NOMO-1 treated with DMSO at 0.1 percent for 48 hours (cell line): ENCODE measurements around the gene KRT77.
"Not testable (repeated sequence)": the region's sequence is repeated elsewhere in the genome, so short reads cannot be mapped to it uniquely, and the experiment has no call there.

Experiments
- DNase-seq: peaks from one replicate; lab custom pipeline; 2025; ENCODE audit not compliant: unreplicated experiment; lab: John Stamatoyannopoulos, UW

The KRT77 gene

GRCh38 chr12:52724384-52724783 lies 21.1 kb upstream of the KRT77 start:
- DNase-seq = no peak

DNA sequence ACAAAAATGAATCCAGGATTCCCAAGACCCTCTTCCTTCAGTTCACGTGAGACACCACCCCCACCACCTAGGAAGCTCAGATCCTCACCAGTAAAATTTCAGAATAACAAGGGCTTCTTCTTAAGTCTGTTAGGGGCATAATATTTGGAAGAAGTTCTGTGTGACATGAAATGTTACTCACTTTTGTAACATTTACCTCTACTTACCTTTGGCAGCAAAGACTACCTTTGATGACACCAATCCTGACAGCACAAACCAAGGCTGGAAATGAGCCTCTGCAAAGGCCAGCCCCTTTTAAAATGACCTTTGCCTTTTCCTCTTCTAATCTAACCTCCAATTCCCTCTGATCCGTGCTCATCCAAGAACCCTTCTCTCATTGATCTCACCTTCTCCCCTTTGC lies 19.4 kb upstream of the KRT77 start:
- no peak for DNase-seq

GRCh38 chr12:52721838-52722470 lies 18.6 kb upstream of the KRT77 start:
- DNase-seq = no peak

DNA sequence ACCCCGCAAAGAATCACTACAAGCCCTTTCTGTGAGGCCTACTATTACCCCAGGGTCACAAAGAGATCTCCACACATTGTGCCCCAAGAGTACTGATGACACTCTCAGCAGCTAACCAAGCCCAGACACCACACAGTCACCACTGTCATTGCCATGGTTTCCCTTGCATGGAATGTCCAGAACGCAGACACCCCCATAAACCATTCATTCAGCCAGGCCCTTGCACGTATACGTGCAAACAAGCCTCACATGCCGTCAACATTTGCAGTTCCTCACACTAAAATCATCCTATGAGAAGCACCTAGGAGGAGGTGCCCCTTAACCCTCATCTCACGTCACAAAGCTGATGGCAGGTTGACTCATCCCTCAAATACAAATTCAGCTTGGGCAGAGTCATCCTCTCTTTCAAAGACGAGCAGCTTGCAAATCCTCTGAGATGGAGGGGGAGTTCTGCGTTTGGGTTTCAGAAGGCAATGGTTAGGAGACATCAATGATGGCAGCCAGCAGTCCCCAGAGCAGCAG lies 17.1 kb upstream of the KRT77 start:
- no peak for DNase-seq

GRCh38 chr12:52716061-52716460 lies 12.7 kb upstream of the KRT77 start:
- no peak for DNase-seq

GRCh38 chr12:52715416-52715815 lies 12.1 kb upstream of the KRT77 start:
- DNase-seq = no peak

DNA sequence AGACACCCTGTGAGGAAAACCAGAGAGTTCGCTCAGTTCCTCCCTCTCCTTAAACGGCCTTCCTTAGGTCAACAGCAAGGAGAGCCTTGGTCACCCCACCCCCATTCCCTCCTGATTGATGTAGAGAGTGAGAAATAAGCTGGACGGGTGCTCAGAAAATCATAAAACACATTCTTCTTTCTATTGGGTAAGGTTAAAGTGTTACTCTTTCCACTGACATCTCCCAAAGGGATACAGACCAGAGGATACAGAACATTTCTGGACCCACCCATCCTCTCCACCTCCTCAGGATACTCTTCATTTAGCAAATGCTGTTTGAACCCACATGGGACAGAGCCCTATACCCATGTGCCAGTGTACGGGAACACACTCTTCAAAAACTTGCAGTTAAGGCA lies 11.6 kb upstream of the KRT77 start:
- DNase-seq = no peak

GRCh38 chr12:52713960-52714886 lies 10.9 kb upstream of the KRT77 start:
- DNase-seq = no peak

- DNase-seq = not testable (repeated sequence)
Observed at GRCh38 chr12:52712122-52712521, 8.8 kb upstream of the KRT77 start.

DNA sequence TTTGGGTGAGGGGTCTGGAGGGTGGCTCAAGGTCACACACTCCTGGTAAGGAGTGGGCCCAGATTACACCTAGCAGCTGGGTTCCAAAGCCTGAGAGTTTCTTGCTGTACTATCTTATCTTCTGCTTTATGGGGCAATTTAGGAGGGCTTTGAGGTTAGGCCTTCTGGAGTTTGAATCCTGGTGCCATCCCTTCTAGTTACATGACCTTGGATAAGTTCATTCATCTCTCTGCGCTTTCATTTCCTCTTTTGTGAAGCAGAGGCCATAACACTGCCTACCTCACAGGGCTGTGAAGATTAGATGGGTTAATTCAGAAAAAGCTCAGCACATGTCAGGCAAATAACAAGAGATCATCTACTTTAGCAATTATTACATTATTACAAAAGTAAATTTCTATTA lies 7.4 kb upstream of the KRT77 start:
- peak; percentile 47 for DNase-seq

GRCh38 chr12:52708010-52708409 lies 4.7 kb upstream of the KRT77 start:
- DNase-seq = no peak

DNA sequence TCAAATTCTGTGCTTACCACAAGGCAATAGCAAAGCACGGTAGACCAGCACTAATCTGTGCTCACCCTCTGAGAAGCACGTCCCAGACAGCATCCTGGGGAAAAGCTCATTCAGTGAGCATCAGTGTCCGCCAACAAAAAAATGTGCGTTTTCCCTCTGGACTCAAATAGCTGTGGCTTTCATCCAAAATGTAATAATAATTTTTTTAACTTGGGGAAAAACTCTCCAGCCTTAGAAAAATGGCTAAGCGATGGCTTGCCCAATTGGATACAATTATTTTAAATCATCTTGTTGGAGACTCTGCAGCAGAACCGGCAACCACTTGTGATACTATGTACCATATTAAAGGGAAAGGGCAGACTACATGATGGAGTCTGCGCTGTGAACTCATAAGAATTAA lies 1.1 kb upstream of the KRT77 start:
- no peak for DNase-seq

- no peak for DNase-seq
Observed at GRCh38 chr12:52703878-52704277, 554 bp upstream of the KRT77 start.

DNA sequence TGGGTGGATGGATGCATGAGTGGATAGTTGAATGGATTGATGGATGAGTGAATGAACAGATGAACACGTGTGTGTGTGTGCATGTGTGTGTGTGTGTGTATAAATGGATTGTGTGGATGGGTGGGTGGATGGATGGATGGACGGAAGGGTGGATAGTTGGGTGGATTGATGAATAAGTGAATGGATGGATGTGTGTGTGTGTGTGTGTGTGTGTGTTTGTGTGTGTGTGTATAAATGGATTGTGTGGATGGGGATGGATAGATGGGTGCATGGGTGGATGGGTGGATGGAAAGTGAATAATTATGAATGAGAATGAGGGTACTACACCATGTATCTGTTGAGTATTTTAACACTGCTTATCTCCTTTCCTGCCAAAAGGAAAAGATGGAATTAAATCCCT lies 986 bp downstream of the KRT77 start:
- DNase-seq = no peak

DNA sequence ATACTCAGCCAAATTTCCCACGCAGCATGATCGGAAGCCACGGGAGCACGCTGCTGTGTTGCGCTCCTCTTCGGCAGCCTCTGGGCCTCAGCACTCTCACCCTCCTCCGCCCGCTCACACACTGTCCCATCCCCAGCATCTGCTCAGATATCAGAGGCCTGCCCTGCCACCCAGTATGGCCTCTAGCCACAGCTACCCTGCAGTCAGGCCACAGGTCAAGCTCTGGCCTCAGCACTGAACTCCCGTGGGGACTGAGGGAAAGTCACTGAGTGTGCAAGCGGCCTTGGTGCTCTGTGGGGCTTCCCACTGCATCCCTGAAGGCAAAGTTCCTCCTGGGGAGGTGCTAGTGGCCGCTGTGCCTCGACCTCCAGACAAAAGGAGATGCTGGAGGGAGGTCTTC lies 2.0 kb downstream of the KRT77 start:
- no peak for DNase-seq

- no peak for DNase-seq
Observed at GRCh38 chr12:52699960-52700359, 3.4 kb downstream of the KRT77 start.

DNA sequence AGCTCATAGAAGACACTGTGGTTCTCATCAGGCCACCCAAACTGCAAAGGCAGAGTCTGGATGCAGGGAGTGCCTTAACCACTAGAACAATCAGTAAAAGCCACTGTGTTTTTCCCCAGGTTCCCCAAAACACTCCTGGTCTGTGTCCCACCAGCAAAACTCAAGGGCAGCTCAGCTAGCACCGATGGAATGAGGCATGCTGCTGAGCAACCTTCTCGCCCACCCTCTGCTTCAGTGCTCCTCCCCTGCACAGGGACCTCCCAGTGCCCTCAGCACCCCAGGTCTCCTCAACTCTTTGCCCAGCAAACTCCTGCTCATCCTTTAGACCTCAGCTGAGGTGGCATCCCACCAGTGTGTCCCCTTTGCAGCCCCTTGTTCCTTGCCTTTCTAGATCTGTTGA lies 4.0 kb downstream of the KRT77 start:
- DNase-seq = no peak

- DNase-seq = no peak
Observed at GRCh38 chr12:52698651-52699340, 4.5 kb downstream of the KRT77 start.

DNA sequence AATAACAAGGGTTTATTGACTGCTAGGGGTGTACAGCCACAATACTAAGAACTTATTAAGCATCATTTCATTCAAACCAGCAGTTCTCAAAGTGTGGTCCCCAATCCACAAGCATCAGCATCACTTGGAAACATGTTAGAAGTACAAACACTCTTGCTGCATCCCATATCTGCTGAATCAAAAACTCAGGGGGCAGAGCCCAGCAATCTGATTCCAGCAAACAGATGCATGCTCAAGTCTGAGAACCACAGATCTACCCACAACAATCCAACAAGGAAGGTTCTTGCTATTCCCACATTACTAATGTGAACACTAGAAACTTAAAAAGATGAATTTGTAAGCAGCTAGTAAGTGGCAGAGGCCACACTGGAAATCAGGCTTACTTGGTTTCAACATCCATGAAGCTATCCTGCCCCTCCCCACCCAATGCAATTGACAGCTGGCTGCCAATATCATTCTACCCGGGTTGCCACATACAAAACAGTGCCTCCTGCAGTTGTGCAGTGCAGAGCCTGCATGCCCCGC lies 6.2 kb downstream of the KRT77 start:
- no peak for DNase-seq

DNA sequence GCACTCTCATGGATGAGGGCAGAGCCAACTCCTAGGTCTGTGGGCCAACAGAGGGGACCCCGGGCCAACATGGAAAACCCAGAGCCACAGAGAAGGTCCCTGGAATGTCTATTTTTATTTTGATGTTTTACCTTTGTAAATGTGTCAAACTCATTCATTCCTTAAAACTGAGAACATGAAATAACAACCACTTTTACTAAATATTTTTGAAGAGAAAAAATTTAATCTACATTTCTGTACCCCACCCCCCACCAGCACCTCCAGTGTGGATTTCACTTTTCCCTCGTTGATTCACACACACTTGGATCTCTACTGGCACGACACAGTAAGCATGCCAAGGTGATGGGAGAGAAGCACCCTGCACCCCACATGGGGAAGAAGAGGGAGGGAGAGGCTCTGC lies 6.7 kb downstream of the KRT77 start:
- no peak for DNase-seq

- DNase-seq = no peak
Observed at GRCh38 chr12:52695039-52695438, 8.3 kb downstream of the KRT77 start.
